Stomach smooth muscle (tissue), 2 donors: ENCODE results near the gene KREMEN1.

Source experiments
- H3K27ac ChIP-seq: one replicate; pipeline ENCODE4 v1.7.0; 2013; ENCODE audit warnings: mild to moderate bottlenecking, low read length, inconsistent platforms
- H3K27me3 ChIP-seq, 2 donors: one replicate each; pipeline ENCODE4 v1.7.0; 2013; ENCODE audit warnings: low read length in 2 of 2; ENCODE audit not compliant: insufficient read depth in 2 of 2, control insufficient read depth in 1 of 2
- H3K36me3 ChIP-seq, 2 donors: one replicate each; pipeline ENCODE4 v1.7.0; 2013; ENCODE audit warnings: low read length in 2 of 2; ENCODE audit not compliant: control insufficient read depth in 2 of 2, insufficient read depth in 2 of 2
- H3K4me1 ChIP-seq: one replicate; pipeline ENCODE4 v1.7.0; 2013; ENCODE audit warnings: low read length; ENCODE audit not compliant: control insufficient read depth, insufficient read depth
- H3K4me3 ChIP-seq, 2 donors: one replicate each; pipeline ENCODE4 v1.7.0; 2013; ENCODE audit warnings: low read length in 2 of 2
- H3K9ac ChIP-seq, 2 donors: one replicate each; pipeline ENCODE4 v1.7.0; 2013; ENCODE audit warnings: low read length in 2 of 2, mild to moderate bottlenecking in 1 of 2
- H3K9me3 ChIP-seq, 2 donors: one replicate each; pipeline ENCODE4 v1.7.0; 2013; ENCODE audit warnings: low read length in 2 of 2; ENCODE audit not compliant: control insufficient read depth in 2 of 2
- donor health status: healthy.
- donor health status: Pancreatic carcinoma.

KREMEN1 gene

GRCh38 chr22:29092243-29092642, 19.4 kb downstream of the KREMEN1 start:
- Histone ChIP-seq H3K27ac (no peak overlapping the region), H3K36me3 (peaks cover 0 to 2% of the 10 kb centered on the region in 2 donors), H3K4me1 (no peaks in the 10 kb centered on the region), H3K4me3 (no peak overlapping the region), H3K9me3 (no peaks in the 10 kb centered on the region), H3K27me3 (no peaks in the 10 kb centered on the region), H3K9ac (no peak overlapping the region)

GRCh38 chr22:29093030-29093429, 20.2 kb downstream of the KREMEN1 start:
- Histone ChIP-seq H3K27ac (no peak overlapping the region), H3K4me1 (no peaks in the 10 kb centered on the region), H3K4me3 (no peak overlapping the region), H3K36me3 (peaks cover 0 to 2% of the 10 kb centered on the region in 2 donors), H3K27me3 (no peaks in the 10 kb centered on the region), H3K9ac (no peak overlapping the region), H3K9me3 (no peaks in the 10 kb centered on the region)

DNA sequence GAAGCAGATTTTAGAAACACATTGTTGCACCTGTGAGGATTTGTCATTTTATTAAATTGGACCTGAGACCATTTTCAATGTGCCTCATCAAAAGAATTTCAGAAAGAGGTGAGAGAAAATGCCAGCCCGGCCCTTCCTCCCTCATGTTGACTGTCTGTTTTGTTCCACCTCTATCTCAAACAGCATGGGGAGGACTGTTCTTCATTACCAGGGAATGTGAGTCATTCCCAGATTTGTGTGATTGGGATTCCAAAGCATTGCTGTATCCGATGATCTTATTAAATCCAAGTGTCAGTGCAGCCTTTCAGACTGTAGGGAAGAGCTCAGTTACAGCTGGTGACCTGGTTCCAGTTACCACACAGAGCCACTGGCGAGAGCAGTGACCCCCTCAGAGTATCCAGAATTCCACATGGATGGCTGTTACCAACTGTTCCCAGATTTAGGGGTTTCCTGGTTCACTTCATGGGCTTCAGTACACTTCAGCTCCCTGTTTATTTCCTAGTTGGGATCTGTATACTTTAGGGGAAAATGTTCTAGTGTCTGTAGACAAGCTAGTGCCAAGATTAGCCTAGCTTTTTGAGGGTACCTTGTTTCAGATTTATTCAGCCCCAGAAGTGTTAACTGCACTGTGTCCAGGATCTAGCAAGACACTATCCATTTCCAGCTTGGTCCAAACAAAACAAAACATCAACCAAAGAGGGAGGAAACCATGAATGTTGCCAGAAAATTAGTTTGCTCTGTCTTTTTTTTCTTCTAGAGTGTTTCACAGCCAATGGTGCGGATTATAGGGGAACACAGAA, 20.9 kb downstream of the KREMEN1 start:
- Histone ChIP-seq H3K4me1 (no peaks in the 10 kb centered on the region), H3K9me3 (no peaks in the 10 kb centered on the region), H3K9ac (no peak overlapping the region), H3K27ac (peak overlapping the region; percentile 37), H3K27me3 (no peaks in the 10 kb centered on the region), H3K36me3 (peaks cover 0 to 2% of the 10 kb centered on the region in 2 donors), H3K4me3 (peak overlapping the region in 1 of 2 donors; percentile 3)

GRCh38 chr22:29095459-29095858, 22.6 kb downstream of the KREMEN1 start:
- no peak overlapping the region for H3K27ac ChIP-seq
- H3K27me3 ChIP-seq: no peaks in the 10 kb centered on the region

DNA sequence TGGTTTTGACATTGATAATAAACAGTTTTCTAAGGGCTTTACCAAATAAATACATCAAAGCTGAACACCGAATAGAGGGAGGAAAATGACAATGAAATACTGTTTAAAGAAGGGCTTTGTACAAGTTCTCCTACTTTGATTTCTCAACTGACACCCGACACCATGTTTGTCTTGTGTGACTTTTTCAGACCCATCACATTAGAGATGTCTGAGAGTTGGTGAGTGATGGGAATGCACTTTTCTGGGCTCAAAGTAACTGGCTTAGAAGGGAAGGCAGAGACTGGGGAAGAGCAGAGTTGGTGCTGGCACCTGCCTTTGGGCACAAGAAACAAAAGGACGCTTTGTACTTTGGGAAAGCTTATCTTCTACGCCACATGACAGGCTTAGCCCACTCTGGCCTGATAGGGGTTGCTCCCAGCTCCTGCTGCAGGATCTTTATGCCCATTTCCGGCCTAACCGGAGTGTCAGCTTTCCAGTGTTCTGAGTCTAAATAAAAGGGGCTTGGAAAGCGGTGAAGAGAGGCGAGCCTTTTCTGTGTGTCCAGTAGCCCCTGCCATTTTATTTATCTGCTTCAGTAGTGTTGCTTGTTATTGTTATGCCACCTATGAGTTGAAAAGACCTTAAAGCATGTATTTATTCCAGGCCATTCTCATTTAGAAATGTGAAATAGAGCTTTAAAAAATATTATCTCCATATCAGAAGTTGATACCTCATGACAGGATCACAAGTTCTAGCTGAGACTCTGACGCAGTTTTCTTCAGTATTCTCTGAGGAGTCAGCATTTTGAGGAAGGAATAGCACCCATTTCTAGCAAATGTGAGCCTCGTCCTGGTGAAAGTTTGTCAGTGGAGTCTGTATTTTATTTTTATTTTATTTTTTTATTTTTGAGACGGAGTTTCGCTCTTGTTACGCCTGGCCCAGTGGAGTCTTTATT, 24.2 kb downstream of the KREMEN1 start:
- H3K27me3 ChIP-seq: no peaks in the 10 kb centered on the region
- H3K9me3 ChIP-seq: no peaks in the 10 kb centered on the region
- no peak overlapping the region for H3K4me3 ChIP-seq
- H3K27ac ChIP-seq: no peak overlapping the region
- H3K4me1 ChIP-seq: no peaks in the 10 kb centered on the region
- no peak overlapping the region for H3K9ac ChIP-seq
- peaks cover 0 to 5% of the 10 kb centered on the region in 2 donors for H3K36me3 ChIP-seq

More at GRCh38 chr22:29095459-29095858, 22.6 kb downstream of the KREMEN1 start:
- Histone ChIP-seq H3K4me3 (no peak overlapping the region), H3K36me3 (peaks cover 0 to 5% of the 10 kb centered on the region in 2 donors), H3K9me3 (no peaks in the 10 kb centered on the region), H3K4me1 (no peaks in the 10 kb centered on the region), H3K9ac (no peak overlapping the region)

DNA sequence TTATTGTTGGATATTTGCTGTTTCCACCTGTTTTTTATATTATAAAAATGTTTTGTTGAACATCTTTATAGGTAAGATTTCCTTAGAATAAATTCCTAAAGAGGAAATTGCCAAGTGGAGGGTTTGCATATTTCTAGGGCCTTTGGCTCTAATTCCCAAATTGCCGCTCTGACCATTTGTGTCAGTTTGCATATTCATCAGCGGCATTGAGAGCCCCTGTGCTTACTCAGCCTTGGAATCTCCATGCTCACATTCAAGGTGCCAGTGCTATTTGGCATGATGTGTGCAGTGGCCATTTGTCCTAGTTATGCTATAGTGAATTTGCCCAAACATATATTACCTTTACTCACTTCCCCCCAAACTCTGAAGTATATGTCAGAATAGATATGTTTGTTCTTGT, 25.5 kb downstream of the KREMEN1 start:
- Histone ChIP-seq H3K27ac (no peak overlapping the region), H3K9me3 (no peaks in the 10 kb centered on the region), H3K36me3 (peaks cover 0 to 5% of the 10 kb centered on the region in 2 donors), H3K27me3 (no peaks in the 10 kb centered on the region), H3K4me1 (no peaks in the 10 kb centered on the region), H3K9ac (no peak overlapping the region), H3K4me3 (no peak overlapping the region)

- Histone ChIP-seq H3K9ac (no peak overlapping the region), H3K27me3 (no peaks in the 10 kb centered on the region), H3K9me3 (no peaks in the 10 kb centered on the region), H3K4me1 (no peaks in the 10 kb centered on the region), H3K36me3 (peaks cover 0 to 2% of the 10 kb centered on the region in 2 donors), H3K27ac (no peak overlapping the region), H3K4me3 (no peak overlapping the region)
Measured at GRCh38 chr22:29102300-29102699, 29.5 kb downstream of the KREMEN1 start.

- H3K36me3 ChIP-seq: peaks cover 0 to 2% of the 10 kb centered on the region in 2 donors
- no peak overlapping the region for H3K27ac ChIP-seq
- H3K9ac ChIP-seq: no peak overlapping the region
- no peaks in the 10 kb centered on the region for H3K4me1 ChIP-seq
- no peaks in the 10 kb centered on the region for H3K9me3 ChIP-seq
- no peak overlapping the region for H3K4me3 ChIP-seq
- H3K27me3 ChIP-seq: no peaks in the 10 kb centered on the region
Measured at GRCh38 chr22:29103121-29103520, 30.3 kb downstream of the KREMEN1 start.

DNA sequence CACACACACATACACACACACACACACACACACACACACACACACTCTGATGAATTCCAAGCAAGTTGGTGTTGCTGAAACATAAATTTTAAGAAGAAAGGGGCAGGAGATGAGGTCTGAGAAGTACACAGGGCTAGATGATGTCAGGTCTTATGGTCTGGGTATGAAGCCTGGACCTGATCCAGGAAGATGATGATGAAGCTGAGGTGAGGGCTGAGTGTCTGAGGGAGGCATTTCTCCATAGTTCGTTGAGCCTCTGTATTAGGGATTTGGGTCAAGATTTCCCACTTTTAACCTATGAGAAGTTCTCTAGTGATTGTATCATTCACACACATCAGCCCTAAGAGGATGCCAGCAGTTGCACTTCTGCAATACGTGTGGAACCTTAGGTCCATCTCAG, 32.6 kb downstream of the KREMEN1 start:
- Histone ChIP-seq H3K36me3 (no peaks in the 10 kb centered on the region), H3K27me3 (no peaks in the 10 kb centered on the region), H3K4me1 (no peaks in the 10 kb centered on the region), H3K27ac (no peak overlapping the region), H3K9ac (no peak overlapping the region), H3K4me3 (no peak overlapping the region), H3K9me3 (no peaks in the 10 kb centered on the region)

DNA sequence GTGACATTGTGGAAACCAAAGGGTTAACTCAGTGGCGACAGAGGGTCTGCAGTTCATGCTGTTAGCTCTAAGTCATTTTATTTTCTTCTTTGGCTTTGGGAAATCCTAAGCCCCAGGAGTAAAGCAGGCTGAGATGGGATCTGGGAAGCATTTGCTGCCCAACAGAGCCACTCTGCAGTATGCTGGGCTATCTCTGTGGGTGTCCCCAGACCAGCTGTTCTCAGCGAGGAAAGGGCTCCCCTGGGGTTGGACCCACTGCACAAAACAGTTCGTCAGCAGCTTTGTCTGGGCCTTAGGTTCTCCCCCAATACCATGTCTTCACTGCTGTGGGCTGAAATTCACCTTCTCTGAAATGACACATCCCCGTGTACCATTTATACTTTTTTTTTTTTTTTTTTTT, 34.0 kb downstream of the KREMEN1 start:
- Histone ChIP-seq H3K27me3 (no peaks in the 10 kb centered on the region), H3K36me3 (no peaks in the 10 kb centered on the region), H3K4me1 (no peaks in the 10 kb centered on the region), H3K9ac (no peak overlapping the region), H3K4me3 (no peak overlapping the region), H3K27ac (no peak overlapping the region), H3K9me3 (no peaks in the 10 kb centered on the region)
